AML-193 (cell line): Measurements from ENCODE around the gene EPHA7.

Source experiments
- DNase-seq, 2 experiments: peaks; one replicate each; lab custom pipeline; 2025; lab: John Stamatoyannopoulos, UW

EPHA7 gene

GRCh38 chr6:93419304-93420162 is at the start of gene EPHA7:
EPHA7 (minus strand) TSS chr6:93419559; CDS start chr6:93419341, 218 bp downstream.
- no peak for DNase-seq

GRCh38 chr6:93468291-93468690 is 48.9 kb upstream of the EPHA7 start:
- no peak for DNase-seq

DNA sequence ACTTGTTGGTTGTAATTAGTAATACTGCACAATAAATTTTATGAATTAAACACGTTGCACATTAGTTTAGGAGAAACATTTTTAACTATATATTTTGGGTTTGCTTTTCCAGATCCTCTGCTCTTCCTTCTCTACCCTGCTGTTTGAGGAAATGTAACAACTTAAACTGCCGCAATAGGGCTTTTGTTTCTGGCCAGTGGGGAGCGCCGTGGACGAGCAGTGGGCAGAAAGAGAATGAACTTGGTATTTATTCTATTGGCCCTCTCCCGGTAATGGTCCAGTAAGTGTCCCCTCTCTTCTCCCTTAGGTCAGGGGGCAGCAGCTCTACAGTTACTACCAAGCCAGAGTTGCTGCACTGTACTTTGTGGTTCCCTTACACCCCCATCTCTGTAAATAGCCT is 35.2 kb upstream of the EPHA7 start:
- DNase-seq, result no peak

GRCh38 chr6:93453956-93454355 is 34.6 kb upstream of the EPHA7 start:
- DNase-seq, result no peak

DNA sequence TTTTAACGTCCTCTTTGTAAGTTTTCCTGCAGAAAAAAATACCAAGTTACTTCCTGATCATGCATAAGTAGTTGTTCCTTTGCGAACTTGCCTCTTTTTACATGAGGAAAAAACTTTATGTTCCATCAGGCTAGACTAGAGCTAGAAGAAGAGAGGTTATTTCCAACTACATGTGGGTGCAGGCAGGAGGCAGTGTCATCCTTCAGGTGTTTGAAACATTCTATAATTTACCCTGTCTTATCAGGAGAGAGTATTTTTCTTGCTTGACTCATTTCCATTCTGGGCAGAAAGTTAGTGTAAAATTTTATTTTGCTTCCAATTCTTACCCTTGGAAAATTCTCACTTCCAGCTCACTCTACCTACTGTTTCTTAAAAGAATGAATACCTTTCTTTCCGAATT is 28.5 kb upstream of the EPHA7 start:
- no peak for DNase-seq

- no peak for DNase-seq
These were observed 18.1 kb upstream of the EPHA7 start for GRCh38 chr6:93437491-93437890.

DNA sequence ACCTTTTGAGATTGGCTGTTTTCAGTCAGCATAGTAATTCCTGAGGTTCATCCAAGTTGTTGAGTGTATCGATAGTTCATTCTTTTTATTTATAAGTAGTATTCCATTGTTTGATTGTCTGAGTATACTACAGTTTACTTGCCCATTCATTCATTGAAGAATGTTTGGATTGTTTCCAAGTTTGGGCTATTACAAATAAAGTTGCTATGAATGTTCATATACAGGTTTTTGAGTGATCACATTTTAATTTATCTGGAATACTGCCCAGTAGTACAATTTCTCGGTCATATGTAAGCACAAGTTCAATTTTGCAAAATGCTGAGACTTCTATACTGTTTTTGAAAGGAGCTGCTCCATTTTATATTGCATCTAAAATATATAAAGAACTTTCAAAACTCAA is 14.2 kb upstream of the EPHA7 start:
- no peak for DNase-seq

DNA sequence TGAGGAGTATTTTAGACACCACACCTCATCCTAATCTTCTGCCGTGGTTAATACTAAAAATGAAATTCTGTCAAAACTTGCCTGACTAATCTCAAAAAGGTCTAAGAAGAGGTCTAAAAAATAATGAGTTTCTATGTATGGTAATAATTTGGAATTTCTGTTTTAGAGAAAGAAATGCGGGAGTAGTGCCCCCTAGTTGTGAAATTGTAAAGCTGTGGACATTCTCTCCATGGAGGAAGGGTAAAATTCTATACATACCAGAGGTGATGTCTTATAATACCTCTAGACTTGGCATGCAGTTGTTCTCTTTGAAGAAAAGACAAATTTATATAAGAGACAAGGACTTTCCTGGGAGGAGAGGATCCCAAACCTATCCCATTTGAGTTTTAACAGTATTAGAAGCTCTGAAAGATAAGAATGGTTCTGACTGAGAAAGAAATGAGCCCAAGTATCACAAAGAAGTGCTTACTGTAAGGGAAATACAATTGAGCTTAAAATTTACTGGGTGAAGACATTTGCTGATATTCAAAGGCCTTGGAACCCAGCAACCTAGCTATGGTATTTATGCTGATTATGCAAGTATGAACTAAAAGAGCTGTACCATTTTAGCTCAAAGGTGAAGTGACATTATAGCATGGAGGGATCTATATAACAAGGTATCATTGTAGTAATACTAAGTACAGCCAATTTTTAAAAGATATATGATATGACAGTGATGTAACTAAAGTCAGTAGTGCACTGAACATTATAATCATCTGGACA is 5.1 kb upstream of the EPHA7 start:
- peak; percentile 30 to 52 for DNase-seq

GRCh38 chr6:93423542-93423941 is 4.2 kb upstream of the EPHA7 start:
- peak in 1 of 2 experiments; percentile 3 for DNase-seq

- DNase-seq, result no peak
These were observed 920 bp upstream of the EPHA7 start for GRCh38 chr6:93420163-93420795.

DNA sequence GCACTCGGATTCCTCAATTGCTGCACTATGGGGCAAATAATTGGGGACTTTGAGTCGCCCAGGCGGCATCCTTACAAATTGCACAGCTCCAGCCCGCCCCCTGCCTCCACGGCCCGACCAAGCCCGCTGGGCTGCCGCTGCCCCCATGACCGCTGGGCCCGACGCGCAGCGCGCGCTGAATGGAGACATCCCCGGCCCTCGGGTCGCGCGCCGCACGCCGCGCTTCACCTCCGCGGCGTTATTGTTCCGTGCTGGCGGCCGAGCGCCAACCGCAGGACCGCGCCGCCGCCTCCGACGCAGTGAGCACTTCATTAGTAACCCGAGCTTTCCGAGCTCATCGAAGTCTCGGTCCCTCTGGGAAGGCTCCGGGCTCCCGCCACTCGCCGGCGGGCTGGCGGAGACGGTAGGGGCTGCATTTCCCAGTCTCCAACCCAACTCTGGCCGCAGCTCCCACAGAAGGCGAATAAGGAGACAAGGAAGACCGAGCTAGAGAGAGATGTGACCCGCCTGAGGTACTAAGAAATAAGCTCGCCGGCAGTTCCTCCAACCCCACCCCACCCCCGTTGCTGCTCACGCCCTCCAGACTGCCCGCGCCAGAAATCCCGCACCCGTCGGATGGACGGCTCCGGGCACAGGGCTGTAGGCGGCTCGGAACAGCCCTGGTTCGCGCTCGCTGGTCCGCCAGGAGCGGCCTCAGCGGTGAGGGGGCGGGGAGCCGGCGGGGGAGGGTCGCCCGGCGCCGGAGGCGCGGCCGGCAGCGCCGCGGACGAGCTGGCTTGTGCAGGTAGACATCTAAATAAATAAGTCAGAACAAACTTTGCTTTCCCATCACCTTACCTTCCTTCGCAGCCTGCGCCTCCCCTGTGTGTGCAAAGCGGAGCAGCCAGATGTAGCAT is 703 bp downstream of the EPHA7 start:
- no peak for DNase-seq

GRCh38 chr6:93418033-93418407 is 1.3 kb downstream of the EPHA7 start:
- DNase-seq, result no peak

DNA sequence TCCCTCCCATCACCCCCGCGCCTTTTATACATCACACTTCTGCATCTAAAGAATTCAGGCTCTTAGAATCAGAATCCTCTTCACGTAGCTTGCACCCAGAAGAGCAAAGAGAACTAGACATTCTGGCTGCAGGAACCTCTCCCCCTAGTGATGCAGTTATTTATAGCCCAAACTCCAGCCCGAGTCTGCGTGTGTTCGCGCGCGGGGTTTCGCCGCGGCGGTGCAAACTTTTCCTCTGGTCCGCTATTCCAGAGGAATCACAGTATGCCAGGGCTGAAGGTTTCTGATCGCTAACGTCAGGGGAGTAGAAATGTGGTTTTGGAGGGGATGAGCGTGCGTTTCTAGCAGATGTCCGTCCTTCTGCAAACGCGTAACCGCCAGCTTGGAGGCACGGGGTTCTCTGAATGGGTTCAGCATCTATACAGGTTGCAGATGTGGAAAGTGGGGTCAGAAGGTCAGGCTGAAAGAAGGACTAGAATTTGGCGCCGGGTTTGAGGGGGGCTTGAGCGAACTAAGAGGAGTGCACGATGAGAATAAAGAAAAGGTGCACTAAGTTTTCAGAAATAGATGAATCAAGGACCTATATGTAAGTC is 1.8 kb downstream of the EPHA7 start:
- DNase-seq, result no peak

DNA sequence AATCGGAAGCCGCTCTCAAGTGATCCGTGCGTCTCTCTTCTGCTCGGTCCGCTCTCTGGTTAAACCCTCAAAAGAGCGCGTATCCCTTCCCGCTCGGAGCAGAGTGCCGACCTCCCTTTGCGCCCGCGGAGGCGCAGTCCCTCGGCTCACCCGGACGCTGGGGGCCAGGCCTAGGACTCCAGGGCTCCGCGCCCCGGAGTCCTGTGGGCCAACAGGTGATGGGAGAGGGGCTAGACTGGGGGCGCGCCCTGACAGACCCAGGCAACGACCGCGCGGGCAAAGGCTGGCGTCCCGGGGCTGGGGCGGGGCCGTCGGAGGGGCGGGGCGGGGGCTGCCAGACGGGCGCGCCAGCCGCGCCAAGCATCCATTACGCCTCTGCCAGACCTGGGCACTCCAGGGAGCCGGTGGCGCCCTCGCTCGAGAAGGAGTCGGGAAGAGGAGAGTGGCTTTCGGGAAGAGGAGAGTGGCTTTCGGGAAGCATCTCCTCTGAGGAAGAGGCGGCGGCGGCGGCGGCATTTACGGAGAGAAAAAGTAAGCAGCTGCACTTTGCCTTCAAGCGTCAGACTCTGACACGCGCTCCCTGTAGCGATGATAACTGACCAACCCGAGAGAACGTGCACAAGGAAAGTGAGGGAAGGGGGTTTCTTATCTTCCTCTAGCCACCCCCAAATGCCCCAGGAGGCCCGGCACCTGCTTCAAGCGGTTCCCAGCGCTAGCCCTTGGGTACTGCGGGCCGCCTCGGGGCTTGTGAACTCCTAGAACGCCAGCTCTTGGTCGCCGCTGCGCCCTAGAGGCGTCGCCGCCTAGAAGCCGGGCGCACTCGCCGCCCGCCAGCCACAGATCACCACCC is 2.6 kb downstream of the EPHA7 start:
- no peak for DNase-seq

- no peak for DNase-seq
These were observed 6.2 kb downstream of the EPHA7 start for GRCh38 chr6:93413190-93413589.

- DNase-seq, result no peak
These were observed 6.9 kb downstream of the EPHA7 start for GRCh38 chr6:93412452-93412851.

DNA sequence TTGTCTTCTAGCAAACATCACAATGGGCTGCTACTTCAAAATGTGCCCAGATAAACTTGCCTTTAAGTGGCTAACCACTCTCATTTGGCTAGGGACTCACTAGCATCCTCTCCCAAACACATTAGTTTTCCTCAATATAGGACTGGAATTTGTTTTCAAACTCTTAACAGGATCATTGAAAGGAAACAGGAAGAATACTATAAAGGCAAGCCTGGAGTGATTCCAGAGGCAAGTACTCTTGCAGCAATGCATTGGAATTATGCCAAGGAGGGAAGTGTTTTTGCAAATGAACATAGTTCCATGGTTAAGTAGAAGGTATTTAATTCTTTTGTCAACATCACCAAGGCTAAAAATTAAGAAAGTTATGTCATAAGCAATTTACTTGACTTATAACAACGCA is 12.2 kb downstream of the EPHA7 start:
- DNase-seq, result no peak

GRCh38 chr6:93403390-93403789 is 16.0 kb downstream of the EPHA7 start:
- DNase-seq, result no peak

- no peak for DNase-seq
These were observed 20.6 kb downstream of the EPHA7 start for GRCh38 chr6:93398723-93399122.

DNA sequence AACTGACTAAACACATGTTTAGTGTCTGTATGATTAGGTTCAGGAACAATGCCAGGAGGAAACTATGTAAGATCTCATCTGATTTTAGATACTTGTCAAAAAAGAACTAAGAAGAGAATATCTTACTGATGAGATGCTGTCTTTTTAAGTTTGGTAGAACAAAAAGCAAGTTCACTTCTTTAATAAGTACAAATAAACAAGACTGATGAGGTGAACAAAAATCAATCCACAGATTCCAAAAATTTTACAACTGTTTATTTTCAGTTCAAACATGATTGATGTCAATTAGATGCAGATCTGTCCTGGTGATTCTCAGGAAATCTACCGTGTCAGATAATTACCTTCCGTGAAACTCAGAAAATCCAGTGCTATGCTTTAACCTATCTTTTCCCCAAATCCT is 24.9 kb downstream of the EPHA7 start:
- no peak for DNase-seq
